ENCODE data around the gene PLA2G3.

Gene PLA2G3

GRCh38 chr22:31107178-31107893 lies 33.0 kb downstream of the PLA2G3 start, which contains the start of gene SELENOM:
Gene SELENOM, minus strand, starts transcription at chr22:31107568. Its CDS starts 63 bp downstream, at chr22:31107505.
- DNase-seq = peak; percentile 80
- Histone ChIP-seq H4K20me1 (ENCODE audit: insufficient read depth, low read length) (no peaks in the 10 kb centered on the region; the same call in 1 of the 2 replicates), H3K27ac (ENCODE audit: low read length) (no peak within 1 kb of the TSS), H3K36me3 (ENCODE audit: insufficient read depth, low read length) (no peaks in the 10 kb centered on the region), H2AFZ (ENCODE audit: low read depth, low read length) (peak within 1 kb of the TSS; percentile 73), H3K4me1 (ENCODE audit: insufficient read depth, low read length) (peaks cover 16% of the 10 kb centered on the region), H3K9me3 (ENCODE audit: insufficient read depth, low read length, severe bottlenecking) (no peaks in the 10 kb centered on the region), H3K4me2 (ENCODE audit: insufficient read depth, low read length) (peak within 1 kb of the TSS; percentile 85), H3K4me3 (ENCODE audit: low read depth in 1 of 2, low read length in 2 of 2) (peak within 1 kb of the TSS; percentile 13 to 61; a peak in 3 of 4 replicates), H3K79me2 (ENCODE audit: insufficient read depth, low read length) (no peaks in the 10 kb centered on the region), H3K27me3 (ENCODE audit: insufficient read depth, low read length, poor library complexity) (no peaks in the 10 kb centered on the region), H3K9ac (ENCODE audit: low read depth, low read length) (peak within 1 kb of the TSS; percentile 36)
- TF ChIP-seq EZH2 (IDR thresholded peaks at IDR 0.05; ENCODE audit: borderline replicate concordance, low read depth, low read length, severe bottlenecking) (no peak), CTCF (IDR thresholded peaks at IDR 0.05; ENCODE audit: borderline replicate concordance, extremely low read depth, low read length, poor library complexity, severe bottlenecking) (peak; percentile 88)
- ATAC-seq (ENCODE audit: insufficient read depth, low read depth) = peak; percentile 92

- DNase-seq = no peak
- no peak overlapping the region; a peak in 1 of 4 replicates for H3K4me3 ChIP-seq (ENCODE audit: low read depth in 1 of 2, low read length in 2 of 2)
- no peak overlapping the region for H2AFZ ChIP-seq (ENCODE audit: low read depth, low read length)
- H3K9ac ChIP-seq (ENCODE audit: low read depth, low read length) = no peak overlapping the region
- H3K27me3 ChIP-seq (ENCODE audit: insufficient read depth, low read length, poor library complexity) = no peaks in the 10 kb centered on the region
- H3K79me2 ChIP-seq (ENCODE audit: insufficient read depth, low read length) = no peaks in the 10 kb centered on the region
- no peaks in the 10 kb centered on the region for H3K9me3 ChIP-seq (ENCODE audit: insufficient read depth, low read length, severe bottlenecking)
- ATAC-seq (ENCODE audit: insufficient read depth, low read depth) = no peak
- TF ChIP-seq CTCF (IDR thresholded peaks at IDR 0.05; ENCODE audit: borderline replicate concordance, extremely low read depth, low read length, poor library complexity, severe bottlenecking) (no peak), EZH2 (IDR thresholded peaks at IDR 0.05; ENCODE audit: borderline replicate concordance, low read depth, low read length, severe bottlenecking) (no peak)
- H3K27ac ChIP-seq (ENCODE audit: low read length) = no peak overlapping the region
- peak overlapping the region; percentile 85 for H3K4me2 ChIP-seq (ENCODE audit: insufficient read depth, low read length)
- H4K20me1 ChIP-seq (ENCODE audit: insufficient read depth, low read length) = no peaks in the 10 kb centered on the region; the same call in 1 of the 2 replicates
- no peaks in the 10 kb centered on the region for H3K36me3 ChIP-seq (ENCODE audit: insufficient read depth, low read length)
- H3K4me1 ChIP-seq (ENCODE audit: insufficient read depth, low read length) = peaks cover 16% of the 10 kb centered on the region
Measured at GRCh38 chr22:31106731-31107177, 33.6 kb downstream of the PLA2G3 start.

GRCh38 chr22:31106001-31106571 lies 34.2 kb downstream of the PLA2G3 start:
- ATAC-seq (ENCODE audit: insufficient read depth, low read depth) (no peak), DNase-seq (no peak)
- Histone ChIP-seq H3K79me2 (ENCODE audit: insufficient read depth, low read length) (no peaks in the 10 kb centered on the region), H3K9me3 (ENCODE audit: insufficient read depth, low read length, severe bottlenecking) (no peaks in the 10 kb centered on the region), H3K36me3 (ENCODE audit: insufficient read depth, low read length) (peaks cover 2% of the 10 kb centered on the region), H3K27ac (ENCODE audit: low read length) (no peak overlapping the region), H3K4me2 (ENCODE audit: insufficient read depth, low read length) (no peak overlapping the region), H3K9ac (ENCODE audit: low read depth, low read length) (no peak overlapping the region), H3K4me1 (ENCODE audit: insufficient read depth, low read length) (peaks cover 16% of the 10 kb centered on the region), H2AFZ (ENCODE audit: low read depth, low read length) (no peak overlapping the region), H3K27me3 (ENCODE audit: insufficient read depth, low read length, poor library complexity) (no peaks in the 10 kb centered on the region), H3K4me3 (ENCODE audit: low read depth in 1 of 2, low read length in 2 of 2) (no peak overlapping the region), H4K20me1 (ENCODE audit: insufficient read depth, low read length) (no peaks in the 10 kb centered on the region; the same call in 1 of the 2 replicates)
- no peak for TF ChIP-seq CTCF (IDR thresholded peaks at IDR 0.05; ENCODE audit: borderline replicate concordance, extremely low read depth, low read length, poor library complexity, severe bottlenecking)
- no peak for TF ChIP-seq EZH2 (IDR thresholded peaks at IDR 0.05; ENCODE audit: borderline replicate concordance, low read depth, low read length, severe bottlenecking)

All from DND-41 (cell line).